ENCODE results near the gene OR2C1. TPM values are rescaled to one million over a fixed set of nuclear protein-coding genes. Genes with fewer than 3 reads are reported as not detected.

OR2C1 gene
- total RNA-seq, 1 donor from 2014 or later: not detected

DNA sequence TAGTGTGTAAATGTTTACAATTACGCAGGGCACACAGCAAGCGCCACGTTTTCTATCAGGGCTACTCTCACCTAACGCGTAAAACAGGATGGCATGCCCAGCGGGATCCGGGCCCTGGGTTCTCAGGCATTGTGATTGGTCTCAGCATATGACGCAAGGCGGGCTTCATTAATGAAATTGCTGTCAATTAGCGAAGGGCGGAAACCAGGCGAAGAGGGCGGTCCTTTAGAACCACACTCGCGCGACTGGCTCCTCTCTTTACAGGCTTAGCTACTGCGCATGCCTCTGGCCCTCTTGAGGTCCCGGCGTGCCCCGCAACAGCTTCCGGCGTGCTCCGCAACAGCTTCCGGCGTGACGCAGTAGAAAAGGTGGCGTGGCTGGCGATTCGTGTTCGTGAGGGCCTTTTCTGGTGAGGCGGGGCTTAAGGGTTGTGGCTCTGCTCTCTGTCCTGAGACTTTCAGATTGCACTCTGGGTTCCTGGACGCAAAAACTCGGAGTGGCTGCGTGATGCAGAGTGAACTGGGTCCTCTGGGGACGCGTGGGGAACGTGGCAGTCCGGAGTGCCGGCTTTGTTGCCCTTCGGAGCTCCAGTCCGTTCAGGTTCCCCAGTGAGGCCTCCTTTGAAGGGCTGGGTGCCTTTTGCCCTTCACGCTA lies 9.2 kb downstream of the OR2C1 start:
- H3K27ac ChIP-seq: peak overlapping the region; percentile 78
- no peaks in the 10 kb centered on the region for H3K4me1 ChIP-seq
- DNase-seq: peak; percentile 92
- ATAC-seq: peak; percentile 99
- peaks cover 5% of the 10 kb centered on the region for H3K27me3 ChIP-seq
- H3K4me3 ChIP-seq: peak overlapping the region; percentile 58
- H3K9me3 ChIP-seq: peaks cover 5% of the 10 kb centered on the region
- TF ChIP-seq CTCF (IDR thresholded peaks at IDR 0.05): no peak
- intact Hi-C loops (cut with DNase I): no loop called here
- H3K36me3 ChIP-seq: no peaks in the 10 kb centered on the region

DNA sequence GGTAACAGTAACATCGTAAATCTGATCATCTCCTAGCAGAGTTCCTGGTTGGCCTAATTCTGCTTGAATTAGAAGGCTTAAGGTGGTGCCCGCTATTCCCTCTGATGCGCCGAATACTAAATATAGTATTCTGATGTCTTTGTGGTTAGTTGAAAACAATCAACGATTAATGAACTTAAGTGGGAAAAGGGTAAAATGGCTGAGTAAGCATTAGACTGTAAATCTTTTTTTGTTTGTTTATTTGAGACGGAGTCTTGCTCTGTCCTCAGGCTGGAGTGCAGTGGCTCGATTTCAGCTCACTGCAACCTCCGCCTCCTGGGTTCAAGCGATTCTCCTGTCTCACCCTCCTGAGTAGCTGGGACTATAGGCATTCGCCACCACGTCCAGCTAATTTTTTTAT lies 13.4 kb downstream of the OR2C1 start:
- intact Hi-C loops (cut with DNase I): no loop called here
- TF ChIP-seq CTCF (IDR thresholded peaks at IDR 0.05): no peak
- no peak overlapping the region for H3K4me3 ChIP-seq
- no peaks in the 10 kb centered on the region for H3K4me1 ChIP-seq
- no peak for DNase-seq
- H3K27me3 ChIP-seq: no peaks in the 10 kb centered on the region
- H3K27ac ChIP-seq: no peak overlapping the region
- H3K36me3 ChIP-seq: no peaks in the 10 kb centered on the region
- peaks cover 16% of the 10 kb centered on the region for H3K9me3 ChIP-seq
- ATAC-seq: no peak

DNA sequence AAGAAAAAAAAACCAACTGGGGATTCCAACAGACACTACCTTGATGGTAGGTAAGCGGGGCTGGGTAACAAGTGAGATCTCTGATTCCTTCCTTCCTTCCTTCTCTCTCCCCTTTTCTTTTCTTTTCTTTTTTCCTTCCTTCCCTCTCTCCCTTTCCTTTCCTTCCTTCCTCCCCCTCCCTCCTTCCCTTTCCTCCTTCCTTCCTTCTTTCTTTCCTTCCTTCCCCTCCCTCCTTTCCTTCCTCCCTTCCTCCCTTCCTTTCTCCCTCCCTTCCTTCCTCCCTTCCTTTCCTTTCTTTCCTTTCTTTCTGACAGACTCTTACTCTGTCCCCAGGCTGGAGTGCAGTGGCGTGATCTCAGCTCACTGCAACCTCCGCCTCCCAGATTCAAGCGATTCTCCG lies 20.0 kb downstream of the OR2C1 start:
- peaks cover 26% of the 10 kb centered on the region for H3K9me3 ChIP-seq
- no peak overlapping the region for H3K4me3 ChIP-seq
- no peaks in the 10 kb centered on the region for H3K4me1 ChIP-seq
- no peak for TF ChIP-seq CTCF (IDR thresholded peaks at IDR 0.05)
- H3K27me3 ChIP-seq: no peaks in the 10 kb centered on the region
- no peak for DNase-seq
- no peak for ATAC-seq
- intact Hi-C loops (cut with DNase I): no loop called here
- no peak overlapping the region for H3K27ac ChIP-seq
- no peaks in the 10 kb centered on the region for H3K36me3 ChIP-seq

DNA sequence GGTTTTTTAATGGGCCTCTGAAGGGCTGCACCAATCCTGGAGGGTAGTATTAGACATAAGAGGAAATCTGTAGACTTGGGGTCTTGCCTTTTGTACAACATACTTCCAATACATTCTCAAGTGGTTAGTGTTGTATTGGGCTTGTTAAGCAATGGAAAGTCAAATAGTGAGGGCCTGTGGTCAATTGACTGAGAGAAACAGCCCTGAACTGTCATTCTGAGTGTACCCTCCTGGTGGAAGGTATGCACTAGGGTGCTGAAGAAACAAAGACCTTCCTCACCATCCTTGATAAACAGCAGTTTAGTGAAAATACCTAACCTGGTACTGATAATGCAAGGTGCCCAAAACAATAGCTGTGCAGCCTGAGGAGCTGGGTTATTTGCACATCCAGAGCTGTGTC lies 22.2 kb downstream of the OR2C1 start:
- intact Hi-C loops (cut with DNase I): no loop called here
- H3K4me1 ChIP-seq: no peaks in the 10 kb centered on the region
- peaks cover 41% of the 10 kb centered on the region for H3K9me3 ChIP-seq

GRCh38 chr16:3383045-3383448 lies 27.4 kb downstream of the OR2C1 start:
- Histone ChIP-seq H3K4me3 (no peak overlapping the region), H3K27ac (no peak overlapping the region), H3K4me1 (no peaks in the 10 kb centered on the region), H3K27me3 (no peaks in the 10 kb centered on the region), H3K9me3 (peaks cover 70% of the 10 kb centered on the region), H3K36me3 (peaks cover 27% of the 10 kb centered on the region)
- DNase-seq (no peak), ATAC-seq (no peak)
- intact Hi-C loops (cut with DNase I): loop anchor here (10.0 kb wide), 1 partner anchor 68 kb away; no protein-coding TSS in a partner anchor
- TF ChIP-seq CTCF (IDR thresholded peaks at IDR 0.05): no peak

More for the DNA sequence above, 22.2 kb downstream of the OR2C1 start:
- DNase-seq (no peak), ATAC-seq (no peak)
- Histone ChIP-seq H3K27me3 (no peaks in the 10 kb centered on the region), H3K4me3 (no peak overlapping the region), H3K27ac (no peak overlapping the region), H3K36me3 (peaks cover 5% of the 10 kb centered on the region)
- TF ChIP-seq CTCF (IDR thresholded peaks at IDR 0.05): no peak

All from upper lobe of right lung (tissue), 1 donor.